ENCODE results near the gene DNASE1.
A peak's percentile ranks its signal among the peaks of the same experiment; 100 is the strongest.

DNASE1 gene

DNA sequence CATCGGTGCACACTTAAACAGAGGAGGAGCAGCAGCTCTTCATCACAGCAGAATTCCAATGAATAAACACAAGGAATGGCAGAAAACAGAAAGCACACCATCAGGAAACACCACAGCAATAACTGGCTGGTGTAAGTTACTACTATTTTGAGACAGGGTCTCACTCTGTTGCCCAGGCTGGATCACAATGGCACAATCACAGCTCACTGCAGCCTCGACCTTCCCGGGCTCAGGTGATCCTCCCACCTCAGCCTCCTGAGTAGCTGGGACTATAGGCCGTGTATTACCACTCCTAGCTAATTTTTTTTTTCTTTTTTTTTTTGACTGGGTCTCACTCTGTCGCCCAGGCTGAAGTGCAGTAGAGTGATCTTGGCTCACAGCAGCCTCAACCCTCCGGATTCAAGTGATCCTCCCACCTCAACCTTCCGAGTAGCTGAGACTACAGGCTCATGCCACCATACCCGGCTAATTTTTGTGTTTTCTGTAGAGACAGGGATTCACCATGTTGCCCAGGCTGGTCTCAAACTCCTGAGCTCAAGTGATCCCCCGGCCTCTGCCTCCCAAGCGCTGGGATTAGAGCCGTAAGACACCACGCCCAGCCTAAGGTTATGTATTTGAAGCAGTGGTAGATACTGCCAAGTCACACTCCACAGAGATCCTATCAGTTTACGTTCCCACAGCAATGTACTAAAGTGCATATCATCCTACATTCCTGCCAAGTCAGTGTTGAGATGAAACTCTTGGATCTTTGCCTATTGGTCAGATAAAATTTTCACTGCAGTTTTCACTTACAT is 42.1 kb downstream of the DNASE1 start:
- DNase-seq (ENCODE audit: low spot score): peak; percentile 32

DNA sequence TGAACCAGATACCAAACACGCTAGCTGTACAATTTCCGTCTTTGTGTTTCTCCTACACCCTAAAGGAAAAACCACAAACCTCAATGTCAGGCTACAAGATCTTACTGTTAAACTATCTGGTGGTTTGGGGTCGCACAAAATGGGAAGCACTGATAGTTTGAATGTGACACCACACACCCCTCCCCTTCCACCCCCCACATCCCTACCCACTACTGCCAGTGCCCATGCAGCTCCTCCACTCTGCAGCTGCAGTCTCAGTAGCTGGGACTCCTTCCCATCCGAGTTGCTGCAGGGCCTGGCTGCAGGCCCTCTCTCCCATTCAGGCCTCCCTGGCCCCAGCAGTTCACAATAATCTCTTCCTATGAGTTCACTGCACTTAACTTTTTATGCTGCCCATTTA is 44.5 kb downstream of the DNASE1 start:
- no peak for DNase-seq (ENCODE audit: low spot score)

DNA sequence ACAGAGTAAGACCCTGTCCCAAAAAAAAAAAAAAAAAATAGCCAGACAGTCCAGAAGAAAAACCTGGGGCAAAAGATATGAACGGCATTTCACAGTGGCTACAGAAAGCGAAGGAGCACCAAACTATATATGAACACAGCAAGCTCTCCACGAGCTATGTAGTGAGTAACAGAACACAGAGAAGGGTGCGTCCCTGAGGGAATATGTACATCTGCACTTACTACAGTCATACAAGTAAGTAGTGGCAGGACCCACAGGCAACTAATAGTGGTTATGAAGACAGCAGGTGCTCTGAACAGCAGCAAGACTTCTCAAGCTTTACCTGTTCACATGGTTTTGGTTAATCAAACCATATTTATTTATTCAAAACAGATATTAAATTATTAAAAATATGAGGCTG is 47.0 kb downstream of the DNASE1 start:
- no peak for DNase-seq (ENCODE audit: low spot score)

DNA sequence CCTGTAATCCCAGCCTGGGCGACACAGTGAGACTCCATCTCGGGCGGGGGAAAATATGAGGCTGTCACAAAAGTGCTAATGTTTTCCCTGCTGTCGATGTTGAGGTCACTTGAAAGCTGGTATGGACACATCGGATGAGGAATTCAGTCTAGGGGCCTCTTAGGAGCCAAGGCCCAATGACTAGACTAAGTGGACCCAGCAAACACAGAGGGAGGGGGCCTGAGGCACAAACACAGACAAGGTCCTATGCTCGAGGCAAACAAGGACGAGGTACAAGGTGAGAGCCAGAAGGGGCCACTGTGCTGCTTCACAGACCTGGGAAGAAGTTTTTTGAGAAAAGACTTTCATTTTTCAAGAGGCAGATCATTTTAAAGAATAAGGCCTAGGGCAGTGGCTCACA is 47.6 kb downstream of the DNASE1 start:
- DNase-seq (ENCODE audit: low spot score): no peak

DNA sequence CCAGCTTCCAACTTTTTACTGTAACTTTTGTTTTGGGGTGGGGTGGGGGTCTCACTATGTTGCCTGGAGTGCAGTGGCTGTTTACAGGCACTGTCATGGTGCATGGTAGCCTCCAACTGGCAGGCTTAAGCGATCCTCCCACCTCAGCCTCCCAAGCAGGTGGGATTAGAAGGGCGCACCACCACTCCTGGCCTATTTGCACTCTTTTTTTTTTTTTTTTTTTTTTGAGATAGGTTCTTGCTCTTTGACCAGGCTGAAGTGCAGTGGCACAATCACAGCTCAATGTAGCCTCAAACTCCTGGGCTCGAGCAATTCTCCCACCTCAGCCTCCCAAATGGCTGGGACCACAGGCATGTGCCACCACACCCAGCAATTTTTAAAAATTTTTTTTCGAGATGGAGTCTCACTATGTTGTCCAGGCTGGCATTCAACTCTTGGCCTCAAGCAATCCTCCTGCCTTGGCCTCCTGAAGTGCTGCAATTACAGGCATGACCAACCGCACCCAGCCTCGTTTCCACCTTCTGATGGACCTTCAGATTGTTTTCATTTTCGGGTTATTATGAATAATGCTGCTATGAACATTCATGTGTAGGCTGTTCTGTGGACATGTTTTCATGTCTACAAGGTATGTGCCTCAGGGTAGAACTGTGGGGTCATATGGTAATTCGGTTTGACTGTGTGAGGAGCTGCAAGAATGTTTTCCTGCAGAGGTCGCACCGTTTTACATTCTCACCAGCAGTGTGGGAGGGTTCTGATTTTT is 51.9 kb downstream of the DNASE1 start:
- no peak for DNase-seq (ENCODE audit: low spot score)

All from GM03348 (cell line).